Transverse colon (tissue), 4 donors: ENCODE results near the gene LCLAT1.

Experiments used
- EP300 ChIP-seq: sonication (generic); formaldehyde crosslinking; IDR thresholded peaks from one replicate; pipeline ENCODE4 v1.6.1; 2017; ENCODE audit warnings: antibody characterized with exemption, low read depth
- POLR2A ChIP-seq: fragments of 450-650 bp; IDR thresholded peaks from one replicate; pipeline ENCODE4 v1.6.1; 2016; ENCODE audit warnings: antibody characterized with exemption, mild to moderate bottlenecking, moderate library complexity
- POLR2AphosphoS5 ChIP-seq, 3 donors: sonication (generic); formaldehyde crosslinking; IDR thresholded peaks; one replicate each; pipeline ENCODE4 v1.6.1; 2016; ENCODE audit warnings: antibody characterized with exemption in 3 of 3
- TF ChIP-seq, protein P1 (sequence below), 5 experiments: fragments of 200-600 bp in 3 of 5; fragments of 450-650 bp in 2 of 5; sonication (generic) in 3 of 5; IDR thresholded peaks; 1 replicate in 2 of 5; 2 replicates in 3 of 5; pipeline ENCODE4 v1.5.1; 2016 to 2017; ENCODE audit warnings: antibody characterized with exemption in 5 of 5, inconsistent platforms in 3 of 5, mild to moderate bottlenecking in 2 of 5, moderate library complexity in 1 of 5

DNA sequence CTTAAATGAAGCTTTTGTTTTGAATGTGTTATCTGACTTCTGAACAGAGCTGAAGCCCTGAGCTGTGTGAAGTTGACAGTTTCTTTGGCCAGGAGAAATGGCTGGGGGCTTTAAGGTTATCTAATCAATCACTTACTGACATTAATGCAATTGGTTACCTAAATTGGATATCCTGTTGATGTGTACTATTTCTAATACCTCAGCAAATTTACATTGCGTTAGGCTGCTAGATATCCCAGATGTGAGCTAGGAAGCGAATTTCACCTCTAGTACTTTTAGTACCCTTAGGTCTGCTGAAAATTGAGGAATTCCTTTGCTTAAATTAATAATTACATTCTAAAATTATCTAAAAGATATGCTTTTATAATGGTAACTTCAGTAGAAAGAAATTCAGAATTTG is 102.0 kb downstream of the LCLAT1 start:
- TF ChIP-seq, protein P1, sequence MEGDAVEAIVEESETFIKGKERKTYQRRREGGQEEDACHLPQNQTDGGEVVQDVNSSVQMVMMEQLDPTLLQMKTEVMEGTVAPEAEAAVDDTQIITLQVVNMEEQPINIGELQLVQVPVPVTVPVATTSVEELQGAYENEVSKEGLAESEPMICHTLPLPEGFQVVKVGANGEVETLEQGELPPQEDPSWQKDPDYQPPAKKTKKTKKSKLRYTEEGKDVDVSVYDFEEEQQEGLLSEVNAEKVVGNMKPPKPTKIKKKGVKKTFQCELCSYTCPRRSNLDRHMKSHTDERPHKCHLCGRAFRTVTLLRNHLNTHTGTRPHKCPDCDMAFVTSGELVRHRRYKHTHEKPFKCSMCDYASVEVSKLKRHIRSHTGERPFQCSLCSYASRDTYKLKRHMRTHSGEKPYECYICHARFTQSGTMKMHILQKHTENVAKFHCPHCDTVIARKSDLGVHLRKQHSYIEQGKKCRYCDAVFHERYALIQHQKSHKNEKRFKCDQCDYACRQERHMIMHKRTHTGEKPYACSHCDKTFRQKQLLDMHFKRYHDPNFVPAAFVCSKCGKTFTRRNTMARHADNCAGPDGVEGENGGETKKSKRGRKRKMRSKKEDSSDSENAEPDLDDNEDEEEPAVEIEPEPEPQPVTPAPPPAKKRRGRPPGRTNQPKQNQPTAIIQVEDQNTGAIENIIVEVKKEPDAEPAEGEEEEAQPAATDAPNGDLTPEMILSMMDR (IDR thresholded peaks at IDR 0.05) = no peak
- TF ChIP-seq POLR2A (no peak), EP300 (no peak), POLR2AphosphoS5 (IDR thresholded peaks at IDR 0.05) (no peak)
